OCI-LY1 (cell line): ENCODE measurements around the gene ZNF846.
"Not testable (repeated sequence)": the region's sequence is repeated elsewhere in the genome, so short reads cannot be mapped to it uniquely, and the experiment has no call there.

Experiments used
- H2AFZ ChIP-seq: fragments of 200-600 bp; sonication (generic), shearing (Covaris generic); 2 replicates; pipeline ENCODE4 v1.6.0; 2014; ENCODE audit warnings: antibody characterized with exemption, mild to moderate bottlenecking, low read length
- H3F3A ChIP-seq: fragments of 200-600 bp; sonication (generic), shearing (Covaris generic); 2 replicates; pipeline ENCODE4 v1.6.0; 2014; ENCODE audit warnings: mild to moderate bottlenecking, antibody characterized with exemption, low read length, moderate library complexity; ENCODE audit not compliant: insufficient read depth
- H3K27ac ChIP-seq: fragments of 200-600 bp; sonication (generic); 2 replicates; pipeline ENCODE4 v1.5.1; 2014; ENCODE audit warnings: low read length, mixed run types, mild to moderate bottlenecking, low read depth; ENCODE audit not compliant: poor library complexity, severe bottlenecking
- H3K27me3 ChIP-seq: fragments of 200-600 bp; sonication (generic); 2 replicates; pipeline ENCODE4 v1.6.0; 2014; ENCODE audit warnings: antibody characterized with exemption, mild to moderate bottlenecking, low read length, moderate library complexity; ENCODE audit not compliant: insufficient read depth
- H3K36me3 ChIP-seq: fragments of 200-600 bp; sonication (generic); 2 replicates; pipeline ENCODE4 v1.6.1; 2014; ENCODE audit warnings: mild to moderate bottlenecking, antibody characterized with exemption, low read length, moderate library complexity, mixed read lengths; ENCODE audit not compliant: insufficient read depth
- H3K4me1 ChIP-seq: fragments of 200-600 bp; sonication (generic); 2 replicates; pipeline ENCODE4 v1.5.1; 2014; ENCODE audit warnings: mild to moderate bottlenecking, low read length, moderate library complexity; ENCODE audit not compliant: insufficient read depth, severe bottlenecking
- H3K4me2 ChIP-seq: fragments of 200-600 bp; sonication (generic), shearing (Covaris generic); 2 replicates; pipeline ENCODE4 v1.6.1; 2014; ENCODE audit warnings: low read length
- H3K4me3 ChIP-seq: fragments of 200-600 bp; sonication (generic); 2 replicates; pipeline ENCODE4 v1.5.1; 2014; ENCODE audit warnings: low read length, low read depth, mild to moderate bottlenecking, mixed read lengths; ENCODE audit not compliant: poor library complexity, severe bottlenecking
- H3K79me2 ChIP-seq: fragments of 200-600 bp; shearing (Covaris generic); 2 replicates; pipeline ENCODE4 v1.6.1; 2016; ENCODE audit warnings: mixed run types, low read length, mixed read lengths; ENCODE audit not compliant: insufficient read depth
- H3K9ac ChIP-seq: fragments of 200-600 bp; sonication (generic), shearing (Covaris generic); 2 replicates; pipeline ENCODE4 v1.6.1; 2014; ENCODE audit warnings: mild to moderate bottlenecking, low read length, mixed read lengths
- H3K9me2 ChIP-seq: fragments of 200-600 bp; sonication (generic), shearing (Covaris generic); 2 replicates; pipeline ENCODE4 v1.6.1; 2014; ENCODE audit warnings: low read depth, mild to moderate bottlenecking, low read length, mixed read lengths
- H3K9me3 ChIP-seq: fragments of 200-600 bp; shearing (Covaris generic); 2 replicates; pipeline ENCODE4 v1.6.1; 2014; ENCODE audit warnings: low read length, mixed read lengths
- H4K20me1 ChIP-seq: fragments of 200-600 bp; sonication (generic), shearing (Covaris generic); 2 replicates; pipeline ENCODE4 v1.6.0; 2016; ENCODE audit warnings: mild to moderate bottlenecking, low read length; ENCODE audit not compliant: insufficient read depth
- EZH2 ChIP-seq: fragments of 200-600 bp; sonication (generic), shearing (Covaris generic); IDR thresholded peaks from 2 replicates; pipeline ENCODE4 v1.8.0; 2017; ENCODE audit warnings: borderline replicate concordance, mixed run types, mild to moderate bottlenecking, antibody characterized with exemption, low read length, moderate library complexity, mixed read lengths
- TF ChIP-seq, protein P1 (sequence below): fragments of 200-600 bp; sonication (generic), shearing (Covaris generic); IDR thresholded peaks from 2 replicates; pipeline ENCODE4 v1.5.1; 2017; ENCODE audit warnings: mild to moderate bottlenecking, antibody characterized with exemption, low read length, moderate library complexity, mixed read lengths

Gene ZNF846

DNA sequence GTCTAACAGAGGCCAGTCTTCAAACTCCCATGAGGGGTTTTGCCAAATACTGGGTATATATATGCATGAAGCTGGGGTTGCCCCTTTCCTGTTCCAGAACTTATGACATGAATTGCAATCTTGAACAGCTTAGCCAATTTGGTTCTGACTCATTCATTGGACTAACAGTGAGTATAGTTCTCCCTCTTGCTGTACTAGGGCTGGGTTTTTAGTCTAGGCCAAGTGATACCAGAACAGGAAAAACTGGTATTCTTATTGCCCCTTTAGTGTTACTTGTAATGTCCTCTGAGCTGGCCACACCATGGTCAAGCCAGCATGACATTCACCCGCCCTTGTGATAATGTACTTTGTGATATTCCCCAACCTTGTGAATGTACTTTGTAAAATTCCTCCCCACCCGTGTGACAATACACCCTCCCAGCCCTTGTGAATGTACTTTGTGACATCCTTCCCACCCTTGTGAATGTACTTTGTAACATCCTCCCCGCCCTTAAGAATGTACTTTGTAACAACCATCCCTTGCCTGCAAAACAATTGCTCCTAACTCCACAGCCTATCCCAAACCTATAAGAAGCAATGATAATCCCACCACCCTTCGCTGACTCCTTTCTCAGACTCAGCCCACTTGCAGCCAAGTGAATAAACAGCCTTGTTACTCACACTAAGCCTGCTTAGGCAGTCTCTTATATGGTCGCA lies 26.9 kb downstream of the ZNF846 start:
- Histone ChIP-seq H3K36me3 (no peaks in the 10 kb centered on the region), H3K79me2 (no peaks in the 10 kb centered on the region), H3K27me3 (no peaks in the 10 kb centered on the region), H2AFZ (no peak overlapping the region), H3K9me3 (no peaks in the 10 kb centered on the region), H3K4me3 (no peak overlapping the region), H3K9ac (no peak overlapping the region), H3K9me2 (no peaks in the 10 kb centered on the region), H3K27ac (no peak overlapping the region), H3K4me2 (no peak overlapping the region), H3K4me1 (no peaks in the 10 kb centered on the region), H3F3A (no peaks in the 10 kb centered on the region), H4K20me1 (no peaks in the 10 kb centered on the region)
- no peak for TF ChIP-seq EZH2
- TF ChIP-seq, protein P1, sequence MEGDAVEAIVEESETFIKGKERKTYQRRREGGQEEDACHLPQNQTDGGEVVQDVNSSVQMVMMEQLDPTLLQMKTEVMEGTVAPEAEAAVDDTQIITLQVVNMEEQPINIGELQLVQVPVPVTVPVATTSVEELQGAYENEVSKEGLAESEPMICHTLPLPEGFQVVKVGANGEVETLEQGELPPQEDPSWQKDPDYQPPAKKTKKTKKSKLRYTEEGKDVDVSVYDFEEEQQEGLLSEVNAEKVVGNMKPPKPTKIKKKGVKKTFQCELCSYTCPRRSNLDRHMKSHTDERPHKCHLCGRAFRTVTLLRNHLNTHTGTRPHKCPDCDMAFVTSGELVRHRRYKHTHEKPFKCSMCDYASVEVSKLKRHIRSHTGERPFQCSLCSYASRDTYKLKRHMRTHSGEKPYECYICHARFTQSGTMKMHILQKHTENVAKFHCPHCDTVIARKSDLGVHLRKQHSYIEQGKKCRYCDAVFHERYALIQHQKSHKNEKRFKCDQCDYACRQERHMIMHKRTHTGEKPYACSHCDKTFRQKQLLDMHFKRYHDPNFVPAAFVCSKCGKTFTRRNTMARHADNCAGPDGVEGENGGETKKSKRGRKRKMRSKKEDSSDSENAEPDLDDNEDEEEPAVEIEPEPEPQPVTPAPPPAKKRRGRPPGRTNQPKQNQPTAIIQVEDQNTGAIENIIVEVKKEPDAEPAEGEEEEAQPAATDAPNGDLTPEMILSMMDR = no peak

DNA sequence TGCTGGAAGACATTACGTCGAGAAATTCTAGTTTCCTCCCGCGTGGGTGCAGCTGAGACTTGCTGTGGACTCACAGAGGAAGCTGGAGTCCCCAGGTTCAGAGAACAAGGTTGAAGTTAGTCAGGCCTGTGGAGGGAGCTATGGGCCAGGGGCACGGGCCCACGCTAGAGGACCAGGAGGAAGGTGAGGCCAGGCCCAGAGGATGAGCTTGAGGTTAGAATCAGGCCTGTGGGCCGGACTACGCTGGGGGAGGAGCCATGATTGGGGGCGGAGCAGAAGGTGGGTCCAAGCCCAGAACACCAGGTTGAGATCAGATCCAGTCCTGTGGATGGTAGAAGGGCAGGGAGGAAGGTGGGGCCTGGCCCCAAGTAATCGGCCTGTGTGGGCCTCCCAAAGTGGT lies 32.6 kb downstream of the ZNF846 start:
- Histone ChIP-seq H3K4me1 (no peaks in the 10 kb centered on the region), H2AFZ (no peak overlapping the region; the same call in 1 of the 2 replicates), H3K9me2 (no peaks in the 10 kb centered on the region), H3K27me3 (no peaks in the 10 kb centered on the region), H4K20me1 (no peaks in the 10 kb centered on the region), H3K4me2 (no peak overlapping the region), H3K27ac (no peak overlapping the region), H3K9me3 (peaks cover 4% of the 10 kb centered on the region; the same call in 1 of the 2 replicates), H3F3A (no peaks in the 10 kb centered on the region), H3K9ac (no peak overlapping the region), H3K36me3 (no peaks in the 10 kb centered on the region), H3K4me3 (no peak overlapping the region), H3K79me2 (no peaks in the 10 kb centered on the region)
- TF ChIP-seq EZH2 = no peak
- TF ChIP-seq, protein P1 = no peak

DNA sequence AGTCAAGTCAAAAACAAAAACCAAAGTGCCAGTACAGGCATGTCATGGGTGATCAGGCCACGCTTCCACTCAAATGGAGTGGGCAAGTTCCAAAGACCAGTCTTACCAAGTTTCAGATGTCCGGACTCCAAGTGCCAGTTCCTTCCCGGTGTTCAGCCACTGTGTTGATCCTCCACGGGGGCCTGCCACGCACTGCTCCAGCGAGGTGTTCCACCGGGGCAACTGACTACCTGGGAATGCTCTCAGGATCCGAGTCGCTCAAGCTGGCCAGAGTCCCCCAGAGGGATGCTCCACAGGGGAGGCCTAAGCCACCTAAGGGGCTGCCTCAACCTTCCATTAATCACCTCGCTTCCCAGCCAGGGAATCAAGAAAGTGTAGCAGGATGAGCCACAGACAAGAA lies 38.5 kb downstream of the ZNF846 start:
- not testable (repeated sequence) for H3K9ac ChIP-seq, H3K4me3 ChIP-seq, H3K9me3 ChIP-seq, H3K27ac ChIP-seq, H3K4me2 ChIP-seq, H3K79me2 ChIP-seq, H3K27me3 ChIP-seq, H4K20me1 ChIP-seq, H3F3A ChIP-seq, H3K9me2 ChIP-seq, H2AFZ ChIP-seq, H3K36me3 ChIP-seq, H3K4me1 ChIP-seq

DNA sequence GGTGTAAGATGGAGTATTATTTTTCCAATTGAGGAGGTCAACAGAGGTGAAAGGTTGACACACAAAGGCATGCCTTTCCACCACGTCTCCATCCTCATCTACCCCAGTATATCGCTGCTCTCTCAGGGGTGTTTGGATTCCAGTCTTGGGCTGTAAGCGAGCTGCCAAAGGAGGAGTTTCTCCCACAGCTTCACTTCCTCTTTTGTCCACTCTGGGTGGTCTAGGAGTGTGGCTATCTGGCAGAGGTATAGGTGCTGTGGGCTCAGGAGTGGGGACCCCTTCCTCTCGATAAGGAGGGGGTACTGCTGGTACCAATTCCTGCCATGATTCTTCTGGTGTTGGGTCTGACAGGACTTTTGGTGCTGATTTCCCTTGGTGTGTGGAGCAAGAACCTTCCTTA lies 39.4 kb downstream of the ZNF846 start:
- H3K4me1 ChIP-seq = no peaks in the 10 kb centered on the region
- no peaks in the 10 kb centered on the region; the same call in 1 of the 2 replicates for H3K27me3 ChIP-seq
- no peak overlapping the region for H3K27ac ChIP-seq
- no peaks in the 10 kb centered on the region; the same call in 1 of the 2 replicates for H3K36me3 ChIP-seq
- H3K9me3 ChIP-seq = peaks cover 2% of the 10 kb centered on the region; the same call in 1 of the 2 replicates
- H2AFZ ChIP-seq = no peak overlapping the region
- no peaks in the 10 kb centered on the region for H3K9me2 ChIP-seq
- no peaks in the 10 kb centered on the region for H3K79me2 ChIP-seq
- H3K4me3 ChIP-seq = no peak overlapping the region
- H3K4me2 ChIP-seq = no peak overlapping the region
- H3F3A ChIP-seq = no peaks in the 10 kb centered on the region
- no peak overlapping the region for H3K9ac ChIP-seq
- no peaks in the 10 kb centered on the region for H4K20me1 ChIP-seq
- TF ChIP-seq, protein P1 = no peak
- no peak for TF ChIP-seq EZH2
